Dedifferentiated amniotic fluid mesenchymal stem cell (primary cell): ENCODE results near the gene COL19A1.
A peak's percentile ranks its signal among the peaks of the same experiment; 100 is the strongest.
"Not testable (repeated sequence)": the region's sequence is repeated elsewhere in the genome, so short reads cannot be mapped to it uniquely, and the experiment has no call there.

Experiments used
- DNase-seq: peaks from one replicate; pipeline ENCODE4 v3.0.0-alpha.2; 2016; ENCODE audit errors: extremely low spot score

COL19A1 gene

DNA sequence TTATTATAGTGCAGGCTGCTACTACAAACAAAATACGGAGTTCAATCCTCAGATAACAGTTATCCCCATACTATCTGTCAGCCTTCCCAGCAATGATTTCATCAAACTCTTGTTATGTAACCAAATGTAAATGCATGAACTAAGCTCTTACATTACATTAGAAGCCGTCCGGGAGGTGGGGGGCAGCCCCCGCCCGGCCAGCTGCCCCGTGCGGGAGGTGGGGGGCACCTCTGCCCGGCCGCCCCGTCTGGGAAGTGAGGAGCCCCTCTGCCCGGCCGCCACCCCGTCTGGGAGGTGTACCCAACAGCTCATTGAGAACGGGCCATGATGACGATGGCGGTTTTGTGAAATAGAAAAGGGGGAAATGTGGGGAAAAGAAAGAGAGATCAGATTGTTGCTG, 99.6 kb downstream of the COL19A1 start:
- DNase-seq, result not testable (repeated sequence)

DNA sequence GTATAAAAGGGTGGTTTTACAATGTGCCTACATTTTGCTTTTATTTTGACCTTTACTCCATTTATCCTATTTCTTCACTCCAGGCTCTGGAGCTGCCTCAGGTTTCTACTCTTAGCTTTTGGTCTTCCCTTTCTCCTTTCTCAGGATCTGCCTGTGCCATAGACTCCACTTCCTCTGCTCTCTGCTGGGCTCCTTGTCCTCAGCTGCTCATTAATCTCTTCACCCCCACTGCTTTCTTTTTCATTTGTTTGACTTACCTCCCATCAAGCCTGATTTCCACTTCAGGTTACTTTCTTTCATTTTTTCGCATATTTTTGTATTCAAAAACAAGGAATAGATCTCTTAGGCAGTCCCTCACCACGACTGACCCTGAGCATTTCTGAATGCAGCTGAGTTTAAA, 106.8 kb downstream of the COL19A1 start:
- DNase-seq, result no peak

DNA sequence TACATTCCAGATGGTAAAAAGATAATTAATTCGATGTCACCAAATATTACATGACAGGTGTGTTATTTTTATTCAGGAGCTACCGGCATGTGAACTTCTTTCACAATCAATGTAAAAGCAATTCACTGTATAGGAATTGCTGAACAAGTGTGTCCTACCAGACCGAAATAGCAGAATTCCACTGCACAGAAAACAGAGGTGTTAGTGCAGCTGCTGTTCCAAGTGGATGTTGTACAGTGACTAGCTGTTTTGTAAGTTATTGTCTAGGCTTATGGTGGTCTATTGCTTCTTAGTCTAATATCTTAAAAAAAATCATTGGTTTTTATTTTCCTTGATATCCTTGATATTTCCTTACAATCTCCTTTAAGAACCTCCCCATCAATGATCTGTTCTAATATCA, 107.4 kb downstream of the COL19A1 start:
- DNase-seq, result no peak

DNA sequence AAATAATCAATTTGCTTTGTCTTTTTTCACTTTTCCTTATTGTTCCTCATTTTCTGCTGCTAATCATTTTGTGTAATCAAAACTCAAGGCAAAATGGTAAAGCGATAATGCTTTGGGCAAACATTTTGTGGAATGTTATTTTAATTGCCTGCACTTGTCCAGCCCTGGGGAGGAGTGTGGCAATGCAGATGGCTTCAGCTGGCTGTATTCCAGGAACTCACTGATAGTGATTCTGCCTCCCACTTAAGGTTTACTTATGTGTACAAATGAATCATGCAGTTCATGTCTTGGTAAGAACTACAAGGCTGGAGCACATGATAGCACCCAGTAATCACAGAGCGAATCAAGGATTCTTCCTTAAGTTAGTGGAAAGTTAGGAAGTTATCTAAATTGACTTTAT, 107.8 kb downstream of the COL19A1 start:
- no peak for DNase-seq

DNA sequence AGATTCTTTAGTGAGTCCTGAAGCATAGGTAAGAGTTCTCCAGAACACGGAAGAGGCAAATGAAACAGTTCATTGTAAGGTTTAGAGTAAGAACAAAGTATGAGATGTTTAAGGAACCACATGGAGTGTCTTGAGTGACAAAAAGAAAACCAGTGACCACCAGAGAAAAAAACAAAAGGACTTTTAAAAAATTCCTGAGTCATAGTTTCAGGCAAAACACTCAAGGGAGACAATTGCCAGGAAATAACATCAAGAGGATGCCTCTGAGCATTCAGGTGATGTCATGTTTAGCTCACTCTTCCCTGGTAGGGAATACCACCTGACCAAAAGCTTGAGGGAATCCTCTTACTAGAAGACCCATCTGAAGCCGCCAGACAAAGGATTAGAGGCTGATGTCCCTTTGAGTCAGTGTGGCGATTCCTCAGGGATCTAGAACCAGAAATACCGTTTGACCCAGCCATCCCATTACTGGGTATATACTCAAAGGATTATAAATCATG, 110.3 kb downstream of the COL19A1 start:
- DNase-seq, result no peak

DNA sequence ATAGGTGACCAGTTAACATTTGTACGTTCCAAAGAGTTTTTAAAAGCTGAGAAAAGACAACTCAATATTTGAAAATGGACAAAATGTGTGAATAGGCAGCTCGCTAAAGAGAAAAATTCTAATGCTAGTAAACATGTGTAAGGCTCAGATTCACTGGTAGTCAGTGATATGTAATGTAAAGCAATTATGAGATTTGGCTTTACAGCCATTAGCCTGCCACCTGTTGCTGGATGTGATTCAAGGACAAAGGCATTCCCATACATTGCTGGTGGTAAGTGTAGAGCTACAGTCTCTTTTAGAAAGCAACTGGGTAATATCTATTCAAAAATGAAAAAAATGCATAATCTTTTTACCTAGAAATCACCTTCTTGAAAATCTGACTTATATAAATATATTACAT, 114.3 kb downstream of the COL19A1 start:
- DNase-seq, result no peak

DNA sequence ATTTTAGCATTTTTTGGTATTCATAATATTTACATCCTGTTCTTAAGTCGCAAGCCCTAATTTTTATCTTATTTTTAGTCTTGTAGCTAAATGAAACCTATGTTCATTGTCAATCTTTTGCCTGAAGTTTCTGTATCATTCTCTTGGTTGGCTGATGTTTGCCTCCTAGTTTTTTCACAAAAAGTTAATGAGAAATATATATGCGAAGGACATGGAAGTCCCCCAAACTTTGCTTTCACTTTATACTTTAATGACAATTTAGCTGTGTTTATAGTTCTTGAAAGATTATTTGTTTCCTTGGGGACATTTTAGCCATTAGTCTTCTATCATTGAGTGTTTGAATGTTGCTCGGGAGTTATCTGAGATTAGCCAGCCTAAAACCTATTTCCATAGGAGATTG, 118.2 kb downstream of the COL19A1 start:
- DNase-seq, result no peak

DNA sequence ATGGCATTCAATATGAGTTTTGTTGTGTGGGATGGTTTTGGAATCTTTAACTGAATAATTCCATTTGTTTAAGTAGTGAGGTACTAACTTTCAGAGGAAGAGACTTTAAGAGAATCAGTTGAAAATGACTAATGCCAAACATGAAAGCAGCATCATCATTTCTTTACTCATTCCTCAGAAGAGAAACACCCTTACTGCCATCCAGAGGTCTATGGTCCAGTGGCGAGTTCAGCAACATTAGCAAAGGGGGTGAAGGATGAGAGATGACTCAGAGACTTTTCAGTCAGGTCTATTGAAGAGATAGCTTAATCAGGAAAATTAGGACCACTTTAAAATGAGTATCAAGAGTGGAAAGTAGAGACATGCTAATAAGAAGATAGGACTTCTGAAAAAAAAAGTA, 118.8 kb downstream of the COL19A1 start:
- peak; percentile 44 for DNase-seq

DNA sequence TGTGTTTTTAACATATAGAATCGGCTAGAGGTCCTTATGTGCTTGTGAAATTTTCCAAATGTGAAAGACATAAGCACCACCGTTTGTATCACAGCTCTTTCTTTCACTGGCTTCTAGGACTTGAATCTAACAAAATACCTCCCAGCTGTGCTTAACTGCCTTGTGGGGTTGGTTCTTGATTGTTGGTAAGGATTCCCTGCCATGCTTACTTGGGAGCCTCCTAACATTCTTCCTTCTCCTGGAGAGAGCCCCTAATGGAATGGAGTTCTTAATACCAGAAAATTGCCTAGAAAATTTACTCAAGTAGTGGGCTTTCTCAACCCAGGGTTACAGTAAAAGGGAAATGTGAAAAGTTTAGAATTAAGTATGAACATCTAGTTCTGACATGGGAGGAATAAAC, 121.2 kb downstream of the COL19A1 start:
- DNase-seq, result no peak

DNA sequence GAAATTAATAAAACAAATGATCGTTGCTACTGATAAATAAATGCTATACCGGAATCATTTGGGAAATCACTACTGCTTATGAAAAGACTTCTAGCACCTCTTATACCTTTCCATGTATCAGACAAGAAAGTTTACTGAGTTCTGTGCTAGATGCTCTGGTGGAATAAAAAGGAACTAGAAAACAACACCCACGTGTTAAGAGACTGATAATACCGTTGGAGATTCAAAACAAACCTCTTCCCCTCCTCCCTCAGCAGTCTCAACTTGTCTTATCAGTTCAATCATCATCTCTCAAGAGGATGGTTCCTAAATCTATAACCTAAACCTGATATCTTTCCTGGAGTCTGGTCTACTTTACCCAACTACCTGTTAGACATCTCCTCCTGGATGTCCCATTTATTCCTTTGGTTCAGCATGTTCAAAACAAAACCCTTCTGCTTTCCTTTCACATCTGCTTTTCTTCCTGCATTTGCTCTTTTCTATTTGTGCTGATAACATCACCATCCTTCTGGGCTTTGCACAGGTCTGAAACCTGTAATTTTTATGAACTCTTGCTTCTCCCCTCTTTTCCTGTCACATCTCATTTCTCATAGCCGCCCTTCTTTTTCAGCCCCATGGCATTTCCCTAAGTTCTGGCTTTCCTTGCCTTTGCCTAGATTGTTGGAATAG, 122.2 kb downstream of the COL19A1 start:
- no peak for DNase-seq

DNA sequence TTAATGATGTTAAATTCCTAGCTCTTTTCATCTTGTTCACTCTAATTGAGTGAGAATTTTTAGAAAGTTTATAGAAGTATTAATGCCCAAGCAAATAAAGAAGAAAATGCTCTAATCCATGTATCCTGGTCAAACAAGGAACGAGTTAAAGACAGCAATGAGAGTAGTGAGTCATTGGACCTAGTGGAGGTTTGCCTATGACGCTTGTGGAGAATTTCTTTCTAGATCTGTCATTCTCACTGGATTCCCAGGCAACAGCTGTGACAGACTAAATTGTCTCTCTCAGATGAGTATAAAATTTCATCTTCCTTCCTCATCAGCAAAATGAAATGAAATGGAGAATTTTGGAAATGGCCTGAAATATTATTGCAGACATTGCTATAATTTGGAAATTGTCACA, 127.9 kb downstream of the COL19A1 start:
- DNase-seq, result no peak

DNA sequence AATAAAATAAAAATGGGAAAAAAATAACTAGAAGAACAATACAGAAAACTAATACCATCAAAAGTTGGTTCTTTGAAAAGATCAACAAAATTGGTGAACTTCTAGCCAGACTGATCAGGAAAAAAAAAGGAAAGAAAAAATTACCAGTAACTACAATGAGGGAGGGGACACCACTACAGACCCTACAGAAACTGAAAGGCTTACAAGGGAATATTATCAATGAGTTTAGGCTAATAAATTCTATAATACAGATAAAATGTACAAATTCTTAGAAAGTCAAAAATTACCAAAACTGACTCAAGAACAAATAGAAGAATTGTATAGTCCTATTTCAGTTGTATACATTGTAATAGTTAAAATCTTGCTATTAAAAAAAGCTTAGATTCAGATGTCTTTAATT, 141.8 kb downstream of the COL19A1 start:
- no peak for DNase-seq

DNA sequence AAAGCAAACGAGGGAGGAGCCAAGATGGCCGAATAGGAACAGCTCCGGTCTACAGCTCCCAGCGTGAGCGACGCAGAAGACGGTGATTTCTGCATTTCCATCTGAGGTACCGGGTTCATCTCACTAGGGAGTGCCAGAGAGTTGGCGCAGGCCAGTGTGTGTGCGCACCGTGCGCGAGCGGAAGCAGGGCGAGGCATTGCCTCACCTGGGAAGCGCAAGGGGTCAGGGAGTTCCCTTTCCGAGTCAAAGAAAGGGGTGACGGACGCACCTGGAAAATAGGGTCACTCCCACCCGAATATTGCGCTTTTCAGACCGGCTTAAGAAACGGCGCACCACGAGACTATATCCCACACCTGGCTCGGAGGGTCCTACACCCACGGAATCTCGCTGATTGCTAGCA, 144.0 kb downstream of the COL19A1 start:
- not testable (repeated sequence) for DNase-seq

DNA sequence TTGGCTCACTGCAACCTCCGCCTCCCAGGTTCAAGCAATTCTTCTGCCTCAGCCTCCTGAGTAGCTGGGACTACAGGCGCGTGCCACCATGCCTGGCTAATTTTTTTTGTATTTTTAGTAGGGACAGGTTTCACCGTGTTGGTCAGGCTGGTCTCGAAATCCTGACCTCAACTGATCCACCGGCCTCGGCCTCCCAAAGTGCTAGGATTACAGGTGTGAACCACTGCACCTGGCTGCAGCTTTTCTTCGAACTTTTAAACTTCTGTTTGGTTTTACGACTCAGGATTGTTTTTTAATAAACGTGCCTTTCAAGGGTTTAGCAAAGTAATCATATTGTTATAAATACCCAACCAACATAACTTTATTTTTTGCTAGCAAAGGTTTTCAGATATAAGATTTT, 156.8 kb downstream of the COL19A1 start:
- DNase-seq, result not testable (repeated sequence)

DNA sequence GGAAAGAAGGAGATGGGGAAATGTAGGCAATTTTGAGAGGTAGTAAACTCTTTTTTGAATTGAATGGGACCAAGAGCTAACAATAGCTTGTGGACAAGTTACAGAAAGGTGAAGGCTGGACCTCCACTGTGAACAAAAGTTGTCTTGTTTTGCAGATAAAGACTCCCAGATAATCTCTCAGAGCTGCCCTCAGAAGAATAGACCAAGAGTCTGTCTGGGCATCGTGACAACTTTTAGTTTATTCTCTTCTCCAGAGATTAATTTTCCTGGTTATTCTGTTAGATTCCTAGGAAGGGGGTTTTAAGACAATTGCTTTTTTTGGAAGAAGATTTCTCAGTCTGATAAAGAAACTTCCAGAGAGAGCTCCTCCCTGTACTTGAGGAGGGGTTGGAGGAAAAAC, 161.9 kb downstream of the COL19A1 start:
- DNase-seq, result no peak

DNA sequence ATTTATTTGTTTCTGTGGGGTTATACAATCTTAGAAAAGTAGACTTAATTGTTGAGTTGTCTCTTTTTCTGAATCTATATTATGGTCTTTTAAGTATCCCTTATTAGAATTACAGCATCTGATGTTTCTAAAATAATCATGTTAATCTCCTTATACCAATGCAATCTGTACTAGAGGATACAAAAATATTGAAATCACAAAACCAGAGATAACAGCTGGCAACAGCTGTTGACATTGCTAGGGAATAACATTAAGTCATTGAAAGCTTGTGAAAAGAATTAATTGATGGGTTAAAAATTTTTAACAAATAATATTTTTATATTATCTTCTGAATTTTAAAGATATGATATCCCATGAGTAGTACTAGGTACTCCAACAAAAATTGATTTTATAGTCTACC, 162.6 kb downstream of the COL19A1 start:
- DNase-seq, result no peak

DNA sequence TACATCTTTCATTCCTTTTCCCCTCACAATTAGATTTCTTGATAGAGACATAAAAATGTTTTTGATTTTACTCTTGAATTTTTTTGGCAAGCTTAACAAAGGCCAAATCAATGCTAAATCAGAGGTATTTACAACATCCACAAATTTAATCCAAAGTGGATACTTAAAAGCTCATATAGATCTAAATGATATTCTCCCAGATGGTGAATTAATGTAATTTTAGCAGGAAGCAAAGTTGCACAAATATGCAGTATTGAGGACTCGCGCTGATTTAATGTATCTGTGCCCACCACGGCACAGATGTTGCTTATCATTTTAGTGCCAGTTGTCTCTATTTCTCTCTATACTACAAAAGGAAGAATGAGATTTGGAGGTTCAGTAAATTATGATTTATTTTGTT, 167.4 kb downstream of the COL19A1 start:
- no peak for DNase-seq

DNA sequence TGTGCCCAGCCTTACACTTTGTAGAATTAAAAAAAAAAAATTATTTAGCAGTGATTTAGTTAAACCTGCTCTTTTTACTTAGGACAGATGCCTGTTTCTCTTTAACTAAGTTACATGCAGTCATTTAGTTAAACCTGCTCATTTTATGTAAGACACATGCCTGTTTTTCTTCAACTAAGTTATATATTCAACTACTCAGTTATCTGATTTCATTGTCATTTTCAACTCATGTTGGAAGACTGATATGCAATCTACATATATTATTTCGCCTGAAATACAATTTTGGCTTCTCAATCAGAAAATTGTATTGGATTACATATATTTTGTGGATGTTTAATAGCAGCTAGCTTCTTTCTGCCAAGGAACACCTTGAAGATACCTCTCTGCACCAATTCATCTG, 171.1 kb downstream of the COL19A1 start:
- DNase-seq, result no peak

DNA sequence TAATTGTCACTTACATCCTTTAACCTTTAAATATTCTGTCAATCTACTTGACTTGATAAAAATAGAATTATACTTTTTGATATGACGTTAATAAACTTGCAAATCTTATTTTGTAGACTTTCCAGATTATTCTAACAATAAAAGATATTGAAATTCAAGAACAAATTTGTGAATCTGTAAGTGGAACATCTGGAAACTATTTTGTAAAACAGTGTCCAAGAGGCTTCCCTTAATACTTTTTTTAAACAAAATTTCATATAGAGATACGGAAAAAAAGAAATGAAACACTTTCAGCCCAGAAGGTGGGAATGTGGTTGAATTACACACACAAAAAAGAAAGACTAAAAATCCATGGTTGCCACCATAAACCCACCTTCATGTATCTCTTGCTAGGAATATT, 174.4 kb downstream of the COL19A1 start:
- DNase-seq, result no peak

DNA sequence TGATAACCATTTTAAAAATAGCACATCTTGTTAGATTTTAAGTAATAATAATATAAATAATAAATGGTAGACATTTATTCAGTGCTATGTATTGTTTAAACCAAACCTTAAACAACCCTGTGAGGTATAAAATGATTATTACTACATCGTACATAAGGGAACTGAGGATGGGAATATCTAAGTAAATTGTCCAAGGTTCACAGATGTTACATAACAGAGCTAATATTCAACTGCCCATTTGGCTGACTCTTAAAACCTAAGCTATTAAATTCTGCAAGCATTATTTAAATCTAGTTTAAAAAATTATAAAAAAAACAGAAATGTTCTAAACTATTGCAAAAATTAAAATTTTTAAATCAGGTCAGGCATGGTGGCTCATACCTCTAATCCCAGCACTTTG, 175.1 kb downstream of the COL19A1 start:
- DNase-seq, result no peak

DNA sequence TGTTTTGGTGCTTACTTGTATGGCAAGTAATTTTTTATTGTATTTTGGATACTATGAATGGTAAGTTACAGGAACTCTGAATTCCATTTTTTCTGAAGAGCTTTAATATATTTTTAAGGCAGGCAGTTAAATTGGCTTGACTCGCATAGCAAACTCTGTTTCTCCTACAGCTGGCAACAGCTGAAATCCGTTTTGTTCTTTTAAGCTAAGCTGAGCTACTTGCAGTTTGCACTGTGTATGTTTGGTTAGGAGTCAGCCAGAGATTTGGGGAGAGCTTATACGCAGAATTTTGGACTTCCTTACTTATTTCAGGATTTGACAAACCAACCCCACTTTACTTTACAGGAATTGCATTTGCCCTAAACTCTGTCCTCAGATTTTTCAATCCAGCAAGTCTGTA, 179.1 kb downstream of the COL19A1 start:
- no peak for DNase-seq

DNA sequence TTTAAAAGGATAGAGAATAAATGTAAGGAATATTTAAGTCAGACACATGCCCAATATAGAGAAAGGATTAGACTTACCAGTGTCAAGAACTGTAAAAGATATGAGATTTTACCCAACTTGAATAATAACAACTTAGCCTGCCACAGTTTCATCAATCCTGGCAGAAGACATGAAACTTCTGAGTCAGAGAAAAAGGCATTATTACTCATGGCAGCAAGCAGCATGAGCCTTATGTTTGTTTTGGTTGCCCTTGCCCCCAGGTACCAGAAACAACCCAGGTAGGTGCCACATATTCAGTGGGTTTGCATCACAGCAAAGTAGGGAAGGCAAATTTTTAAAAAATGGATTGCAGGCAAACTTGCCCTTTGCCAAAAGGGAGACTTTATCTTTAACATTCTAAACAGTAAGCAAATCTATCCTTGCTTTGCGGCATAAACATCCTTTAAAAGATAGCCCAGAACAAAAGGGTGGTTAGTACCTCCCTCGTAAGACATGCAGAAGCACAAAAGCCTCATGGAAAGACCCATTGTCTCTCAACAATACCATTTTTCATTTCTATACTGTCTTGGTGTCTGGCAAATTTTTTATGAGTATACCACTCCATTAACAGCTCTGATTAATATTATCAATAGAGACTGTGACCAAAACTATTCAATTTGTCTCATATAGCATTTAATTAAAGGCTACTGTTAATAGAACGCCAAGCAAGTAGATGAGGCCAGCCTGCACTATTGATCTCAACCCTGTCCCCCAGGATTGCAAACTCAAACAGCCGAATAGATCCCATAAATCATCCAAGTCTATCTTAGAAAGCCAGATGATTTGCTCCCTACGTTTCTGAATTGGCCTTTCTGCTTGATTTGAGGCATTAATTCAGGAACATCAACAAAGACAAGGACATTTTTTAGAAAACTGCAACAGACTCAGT, 185.1 kb downstream of the COL19A1 start:
- DNase-seq, result no peak

DNA sequence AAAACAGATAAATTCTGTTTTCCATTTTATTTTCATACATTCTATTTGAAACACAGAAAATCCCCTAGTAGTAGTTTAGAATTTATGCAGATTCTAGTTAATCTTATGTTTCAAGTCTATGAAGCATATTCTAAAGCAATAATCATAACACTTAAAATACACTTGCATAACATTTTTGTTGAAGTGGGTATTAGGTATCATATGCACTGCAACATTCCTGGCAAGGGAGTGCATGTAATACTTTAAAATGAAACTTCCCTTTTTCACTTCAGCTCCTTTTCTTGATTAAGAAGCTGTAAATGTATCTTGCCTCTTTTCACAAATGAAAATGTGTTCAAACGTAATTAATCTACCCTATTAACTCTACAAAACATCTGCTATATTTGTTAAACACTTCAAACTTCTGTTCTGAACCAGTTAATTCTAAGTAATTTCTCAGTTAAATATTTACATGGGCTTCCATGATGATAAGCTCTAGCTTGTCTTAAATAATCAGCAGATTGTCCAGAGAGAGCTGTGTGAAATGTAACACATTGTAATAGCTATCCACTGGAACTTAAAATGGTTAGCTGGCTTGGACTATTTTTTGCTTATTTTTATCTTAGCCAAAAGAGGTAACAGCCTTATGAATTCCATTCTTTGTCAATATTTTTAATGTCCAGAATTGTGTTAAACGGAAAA, 192.8 kb downstream of the COL19A1 start:
- DNase-seq, result no peak
